ENCODE measurements around the gene ARPC1A.

ARPC1A gene

DNA sequence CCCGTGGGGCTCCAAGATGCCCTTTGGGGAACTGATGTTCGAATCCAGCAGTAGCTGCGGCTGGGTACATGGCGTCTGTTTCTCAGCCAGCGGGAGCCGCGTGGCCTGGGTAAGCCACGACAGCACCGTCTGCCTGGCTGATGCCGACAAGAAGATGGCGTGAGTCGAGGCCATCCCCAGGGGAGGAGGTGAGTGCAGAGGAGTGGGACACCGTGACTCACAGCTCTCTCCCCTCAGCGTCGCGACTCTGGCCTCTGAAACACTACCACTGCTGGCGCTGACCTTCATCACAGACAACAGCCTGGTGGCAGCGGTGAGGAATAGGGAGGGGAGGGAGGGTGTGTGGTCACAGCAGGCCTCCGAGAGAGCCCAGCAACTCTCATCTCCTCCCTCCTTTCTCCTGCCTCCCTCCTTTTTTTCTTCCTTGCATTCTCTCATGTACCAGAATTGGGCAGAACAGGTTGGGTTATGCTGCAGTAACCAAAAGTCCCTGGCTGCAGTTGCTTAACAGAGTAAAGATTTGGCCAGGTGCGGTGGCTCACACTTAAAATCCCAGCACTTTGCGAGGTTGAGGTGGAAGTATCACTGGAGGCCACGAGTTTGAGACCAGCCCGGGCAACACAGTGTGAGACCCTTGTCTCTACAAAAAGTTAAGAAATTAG, 65.4 kb downstream of the ARPC1A start:
- no peak for DNase-seq

DNA sequence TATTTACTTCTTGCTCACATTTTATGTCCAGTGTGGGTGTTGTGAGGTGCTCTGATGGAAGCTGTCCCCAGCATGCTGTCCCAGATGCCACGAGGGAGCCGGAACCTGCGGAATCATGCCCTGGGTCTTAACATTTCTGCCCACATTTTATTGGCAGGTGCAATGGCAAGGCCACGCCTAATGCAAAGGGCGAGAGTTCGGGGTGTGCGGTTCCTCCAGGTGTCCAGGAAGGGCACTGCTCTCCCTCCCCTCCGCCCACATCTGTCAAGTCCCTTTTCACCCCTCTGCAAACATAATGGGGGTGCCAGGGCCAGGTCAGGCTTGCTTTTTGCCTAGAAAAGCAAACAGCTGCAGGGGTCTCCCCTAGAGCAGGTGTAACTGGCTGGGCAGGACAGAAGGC, 66.3 kb downstream of the ARPC1A start:
- no peak for DNase-seq

DNA sequence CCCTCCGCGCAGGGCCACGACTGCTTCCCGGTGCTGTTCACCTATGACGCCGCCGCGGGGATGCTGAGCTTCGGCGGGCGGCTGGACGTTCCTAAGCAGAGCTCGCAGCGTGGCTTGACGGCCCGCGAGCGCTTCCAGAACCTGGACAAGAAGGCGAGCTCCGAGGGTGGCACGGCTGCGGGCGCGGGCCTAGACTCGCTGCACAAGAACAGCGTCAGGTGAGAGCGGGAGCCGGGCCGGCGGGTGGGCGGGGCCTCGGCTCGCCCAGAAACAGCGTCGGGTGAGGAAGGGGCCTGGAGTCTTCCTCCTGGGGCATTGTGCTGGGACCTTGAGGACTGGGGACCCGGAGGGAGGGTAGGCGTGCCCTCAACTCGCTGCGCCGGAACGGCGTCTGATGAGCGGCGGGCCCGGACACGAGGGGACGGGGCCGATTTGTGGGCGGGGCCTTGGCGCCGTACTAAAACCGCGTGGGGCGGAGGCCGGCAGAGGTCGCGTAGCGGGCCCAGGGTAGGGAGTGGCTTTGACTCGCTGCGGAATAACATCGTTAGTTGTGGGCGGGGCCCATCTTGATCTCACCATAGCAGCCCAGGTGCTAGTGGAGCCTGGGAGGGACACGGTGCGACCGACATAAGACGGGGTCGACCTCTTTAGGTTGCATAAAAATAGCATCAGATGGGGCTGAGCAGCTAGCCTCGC, 67.1 kb downstream of the ARPC1A start:
- DNase-seq: peak in 3 of 14 donors; percentile 14 to 69 (median 19)

DNA sequence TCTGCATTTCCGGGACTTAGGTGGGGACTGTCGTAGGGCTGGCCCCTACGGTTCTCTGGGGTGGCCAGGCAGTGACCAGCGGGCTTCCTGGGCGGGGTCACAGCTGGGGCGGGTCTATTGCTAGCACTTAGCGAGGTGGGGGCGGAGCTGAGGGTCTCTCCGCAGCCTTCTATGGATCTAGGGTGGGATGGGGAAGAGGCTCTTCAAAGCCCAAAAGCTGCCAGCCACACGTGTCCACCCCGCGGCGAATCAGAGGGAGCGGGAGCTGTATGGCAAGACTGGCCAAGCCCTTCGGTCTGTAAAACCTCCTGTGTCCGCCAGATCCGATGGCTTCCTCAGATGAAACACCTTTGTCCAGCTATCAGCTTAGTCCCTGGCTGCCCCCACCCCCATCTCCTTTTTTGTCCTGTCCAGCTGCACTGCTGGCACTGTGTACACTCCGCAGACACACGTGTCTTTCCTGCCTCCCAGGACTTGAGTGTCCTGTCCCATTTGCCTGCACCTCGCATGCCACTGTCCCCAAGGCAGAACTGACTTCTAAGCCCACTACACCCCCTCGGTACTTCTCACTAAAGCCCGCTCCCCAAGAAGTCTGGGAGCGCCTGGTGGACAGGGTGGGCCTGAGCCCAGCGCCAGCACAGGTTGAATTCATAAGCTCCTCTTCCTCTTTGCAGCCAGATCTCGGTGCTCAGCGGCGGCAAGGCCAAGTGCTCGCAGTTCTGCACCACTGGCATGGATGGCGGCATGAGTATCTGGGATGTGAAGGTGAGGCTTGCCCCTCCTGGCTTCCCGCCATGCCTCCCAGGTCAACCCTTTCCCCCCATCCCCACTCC, 67.9 kb downstream of the ARPC1A start:
- DNase-seq: peak in 2 of 14 donors; percentile 5 to 58

DNA sequence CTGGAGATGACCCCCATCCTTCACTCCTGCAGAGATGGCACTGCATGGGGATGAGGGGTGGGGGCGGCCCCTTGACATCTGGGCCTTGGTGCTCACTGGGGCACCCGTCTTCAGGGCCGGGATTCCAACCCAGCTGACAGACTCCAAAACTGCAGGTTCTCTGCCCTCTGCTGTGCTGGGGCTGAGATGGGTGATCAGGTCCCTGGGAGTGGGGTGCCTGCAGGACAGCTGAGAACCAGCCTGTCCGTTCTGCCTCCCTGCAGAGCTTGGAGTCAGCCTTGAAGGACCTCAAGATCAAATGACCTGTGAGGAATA, 68.4 kb downstream of the ARPC1A start:
- no peak for DNase-seq

DNA sequence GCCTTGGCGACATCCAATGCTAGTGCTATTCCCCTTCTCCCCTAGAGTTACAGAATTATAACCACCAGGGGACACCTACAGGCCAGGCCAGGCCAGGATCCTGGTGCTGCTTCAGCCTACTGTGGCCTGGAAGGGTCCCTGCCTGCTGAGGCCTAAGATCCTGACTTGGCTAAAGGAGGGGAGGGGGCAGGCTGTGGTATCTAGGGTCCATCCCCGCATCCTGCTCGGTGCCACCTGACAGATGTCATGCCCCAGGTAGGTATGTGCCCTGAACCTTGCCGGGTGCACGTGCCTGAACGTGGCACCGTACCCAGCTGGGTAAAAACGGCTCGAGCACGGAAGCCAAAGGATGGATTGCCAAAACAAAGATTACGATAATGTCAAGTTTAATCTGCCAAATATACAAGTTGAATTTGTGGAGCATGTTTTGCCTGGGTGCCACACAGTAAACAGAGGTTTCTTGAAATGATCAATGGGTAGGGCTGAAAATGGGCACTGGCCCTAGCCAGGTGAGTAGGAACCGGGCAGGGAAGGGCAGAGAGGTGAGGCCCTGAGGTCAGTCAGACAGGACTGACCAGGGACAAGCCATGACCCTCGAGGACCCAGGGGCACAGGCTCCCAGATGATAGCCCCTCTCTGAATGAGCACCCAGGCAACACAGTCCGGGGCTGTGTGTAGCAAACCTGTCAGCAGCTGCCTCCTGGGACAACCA, 70.1 kb downstream of the ARPC1A start:
- no peak for DNase-seq

DNA sequence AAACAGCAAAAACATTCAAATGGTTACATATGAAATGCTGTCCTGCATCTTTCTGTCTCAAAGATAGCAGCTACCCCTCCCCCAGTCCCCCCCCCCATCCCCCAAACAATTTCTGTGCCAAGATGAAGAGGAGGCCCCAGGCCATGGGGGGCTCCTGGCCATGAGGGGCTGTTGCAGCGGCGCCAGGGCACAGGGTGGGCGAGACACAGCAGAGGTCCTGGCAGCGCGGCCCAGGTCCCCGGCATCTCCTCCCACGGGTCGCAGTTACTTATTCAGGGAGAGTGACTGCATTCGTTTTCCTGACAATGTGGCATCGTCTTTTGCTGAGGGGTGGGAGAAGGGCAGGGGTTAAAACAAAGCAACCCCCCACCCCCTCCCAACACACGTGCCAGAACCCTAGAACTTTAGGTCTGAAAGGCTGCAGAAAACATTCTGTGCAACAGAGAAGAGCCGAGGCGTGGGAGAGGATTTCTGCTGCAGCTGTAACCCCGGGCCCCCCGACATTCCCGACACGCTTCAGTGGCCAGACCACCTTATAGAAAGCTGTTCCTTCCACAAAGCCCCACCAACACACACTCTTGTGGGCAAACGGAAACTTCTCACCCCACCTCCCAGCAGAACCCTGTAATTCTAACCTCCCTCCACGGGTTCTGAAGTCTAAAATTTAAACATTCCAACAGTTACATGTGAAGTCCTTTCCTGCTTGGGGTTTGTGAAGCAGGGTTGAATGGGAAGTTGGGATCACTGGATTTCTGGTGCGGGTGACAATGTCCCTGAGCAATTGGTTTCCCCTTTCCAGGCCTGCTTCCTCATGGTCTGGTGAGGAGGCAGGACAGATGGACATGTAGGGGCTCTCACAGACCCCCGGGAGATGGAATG, 71.0 kb downstream of the ARPC1A start:
- DNase-seq: no peak

DNA sequence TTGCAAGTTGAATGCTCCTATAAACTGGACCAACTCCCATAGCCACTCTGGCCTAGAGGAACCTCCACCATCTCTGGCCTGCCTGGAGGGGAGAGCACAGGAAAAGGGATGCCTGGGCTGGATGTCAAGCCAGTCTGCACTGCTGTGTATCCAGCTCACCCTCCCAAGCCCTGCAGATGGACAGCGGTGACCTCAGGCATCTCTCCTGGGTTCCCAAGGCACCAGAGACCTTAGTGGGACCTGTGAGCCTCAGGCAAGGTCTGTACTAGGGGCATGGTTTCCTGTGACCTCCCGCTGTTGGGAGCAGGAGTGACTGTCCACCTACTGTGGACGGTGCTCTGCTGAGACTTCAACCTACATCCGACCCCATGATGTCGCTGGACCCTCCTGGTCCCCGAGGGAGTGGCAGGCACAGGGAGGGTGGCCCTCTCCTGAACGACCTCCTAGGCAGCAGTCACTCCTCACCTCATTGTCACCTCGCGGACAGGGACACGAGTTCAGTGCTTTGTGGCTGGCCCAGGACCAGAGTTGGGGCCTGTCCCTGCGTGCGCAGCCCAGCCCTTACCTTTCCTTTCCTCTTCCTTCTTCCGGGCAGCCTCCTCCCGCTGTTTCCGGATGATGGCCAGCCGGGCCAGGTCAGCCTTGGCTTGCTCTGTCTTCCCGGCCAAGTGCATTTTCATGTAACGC, 71.7 kb downstream of the ARPC1A start:
- DNase-seq: no peak

DNA sequence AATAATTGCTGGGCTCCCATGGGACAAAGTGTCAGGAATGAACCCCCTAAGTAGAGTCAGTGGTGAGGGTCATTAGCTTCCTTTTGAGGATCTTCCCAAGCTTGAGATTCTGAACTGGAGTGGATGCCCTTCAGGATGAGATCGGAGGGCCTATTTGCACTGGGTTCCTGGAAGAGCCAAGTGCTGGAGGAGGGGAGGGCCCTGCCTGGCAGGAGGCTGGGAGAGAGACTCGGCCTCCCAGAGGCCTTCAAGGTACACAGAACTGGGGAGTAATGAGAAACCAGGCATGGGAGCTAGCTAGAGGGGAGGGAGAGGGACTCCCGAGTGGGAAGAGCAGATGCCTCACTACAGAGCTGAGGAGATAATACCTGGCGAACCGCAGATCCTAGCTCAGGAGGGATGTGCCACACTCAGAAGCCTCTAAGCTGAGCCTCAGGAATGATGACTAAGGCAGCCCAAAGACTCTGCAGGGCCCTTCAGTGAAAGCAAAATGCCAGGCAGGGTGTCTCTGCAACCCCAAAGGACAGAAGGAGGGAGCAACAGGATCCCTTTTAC, 73.3 kb downstream of the ARPC1A start:
- DNase-seq: no peak

DNA sequence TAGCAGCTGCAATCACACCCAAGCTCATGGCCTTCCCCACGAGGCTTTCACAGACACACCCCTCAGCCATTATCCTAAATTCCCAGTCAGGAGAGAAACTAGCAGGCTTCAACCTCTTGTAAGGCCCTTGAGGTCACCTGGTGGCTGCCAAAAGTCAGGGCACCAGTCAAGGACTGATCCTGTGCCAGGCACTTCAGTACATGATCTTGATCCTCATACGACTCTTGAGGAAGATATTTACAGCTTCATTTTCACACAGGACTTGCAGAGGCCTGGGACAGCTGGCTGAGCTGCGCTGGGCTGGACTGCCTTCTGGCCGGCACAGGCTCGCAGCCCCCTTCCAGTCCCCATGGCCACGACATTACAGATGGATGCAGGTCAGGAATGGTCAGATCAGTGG, 73.9 kb downstream of the ARPC1A start:
- DNase-seq: no peak

DNA sequence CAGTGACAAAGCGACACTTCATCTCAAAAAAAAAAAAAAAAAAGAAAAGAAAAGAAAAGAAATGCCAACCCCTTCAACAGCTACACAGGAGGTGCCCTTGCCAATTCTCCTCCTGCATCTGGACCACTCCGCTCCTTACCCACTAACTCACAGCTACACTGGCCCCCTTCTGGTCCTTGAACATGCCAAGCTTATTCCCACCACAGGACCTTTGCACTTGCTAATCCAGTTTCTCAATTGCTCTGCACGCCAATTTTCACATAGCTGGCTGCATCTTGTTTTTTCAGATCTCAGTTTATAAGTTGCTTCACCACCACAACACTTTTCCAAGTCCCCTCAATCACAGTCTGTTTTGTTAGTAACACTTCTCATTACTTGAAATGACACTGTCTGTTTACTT, 77.2 kb downstream of the ARPC1A start:
- DNase-seq: no peak

DNA sequence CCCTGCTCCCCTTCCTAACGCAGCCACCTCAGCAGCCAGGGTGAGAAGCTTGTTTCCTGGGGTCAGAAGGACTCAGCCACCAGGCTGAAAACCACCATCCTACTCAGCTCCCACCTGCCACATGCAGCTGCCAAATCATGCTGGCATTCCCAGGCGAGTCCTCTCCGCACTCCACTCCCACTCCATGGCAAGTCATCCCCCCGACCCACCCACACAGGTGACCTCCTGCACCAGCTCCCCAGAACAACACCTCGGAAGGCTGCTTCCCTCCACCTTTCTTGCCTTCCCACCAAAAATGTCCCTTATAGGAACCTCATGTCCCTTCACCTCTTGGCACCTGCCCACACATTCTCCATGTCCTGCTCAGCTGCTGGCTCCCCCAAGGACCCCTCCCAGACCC, 78.1 kb downstream of the ARPC1A start:
- no peak for DNase-seq

DNA sequence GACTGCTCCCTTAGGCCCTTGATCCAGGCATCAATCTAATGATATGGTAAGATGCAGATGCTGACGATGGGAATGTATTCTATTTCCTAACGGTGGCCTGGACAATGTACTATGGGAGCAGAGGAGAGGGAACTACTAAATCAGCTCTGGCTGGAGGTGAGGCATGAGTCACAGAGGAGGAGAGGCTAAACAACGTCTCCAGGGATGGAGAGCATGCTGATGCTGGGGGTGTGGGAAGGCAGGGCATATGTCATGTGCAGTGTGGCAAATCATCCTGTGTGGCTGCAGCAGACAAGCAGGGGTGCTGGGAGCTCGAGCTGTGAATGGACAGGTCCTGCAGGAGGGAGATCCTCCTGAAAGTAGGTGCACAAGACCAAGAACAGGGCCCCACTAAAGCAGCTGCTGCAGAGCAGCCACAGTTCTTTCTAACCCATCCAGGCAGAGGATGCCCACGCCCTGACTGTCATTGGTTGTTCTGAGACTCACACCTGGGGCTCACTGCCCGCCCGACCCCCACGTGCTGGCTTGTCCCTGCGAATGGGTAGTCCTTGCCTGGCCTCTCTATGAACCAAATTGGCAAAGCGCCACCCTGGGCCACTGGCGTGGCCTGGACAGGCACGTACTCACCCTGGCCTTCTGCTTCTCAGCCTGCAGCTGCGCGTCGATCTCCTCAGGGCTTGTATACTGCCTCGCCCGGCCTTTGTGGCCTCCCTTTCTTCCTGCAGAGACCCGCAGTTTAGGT, 78.7 kb downstream of the ARPC1A start:
- DNase-seq: no peak

DNA sequence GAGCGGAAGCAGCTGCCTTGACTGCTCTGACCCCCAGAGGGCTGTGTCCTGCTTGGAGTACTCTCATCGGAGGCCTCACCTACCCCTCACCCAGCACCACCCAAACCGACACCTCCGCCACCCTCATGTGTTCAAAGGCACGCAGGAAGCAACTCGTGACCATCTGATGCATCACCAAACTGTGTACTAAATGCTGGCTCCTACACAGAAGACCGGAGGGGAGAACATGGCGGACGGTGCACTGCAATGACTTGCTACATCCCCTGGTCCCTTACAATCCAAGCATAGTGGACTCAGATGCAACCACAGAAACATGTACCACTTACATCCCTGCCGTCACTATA, 79.3 kb downstream of the ARPC1A start:
- no peak for DNase-seq

DNA sequence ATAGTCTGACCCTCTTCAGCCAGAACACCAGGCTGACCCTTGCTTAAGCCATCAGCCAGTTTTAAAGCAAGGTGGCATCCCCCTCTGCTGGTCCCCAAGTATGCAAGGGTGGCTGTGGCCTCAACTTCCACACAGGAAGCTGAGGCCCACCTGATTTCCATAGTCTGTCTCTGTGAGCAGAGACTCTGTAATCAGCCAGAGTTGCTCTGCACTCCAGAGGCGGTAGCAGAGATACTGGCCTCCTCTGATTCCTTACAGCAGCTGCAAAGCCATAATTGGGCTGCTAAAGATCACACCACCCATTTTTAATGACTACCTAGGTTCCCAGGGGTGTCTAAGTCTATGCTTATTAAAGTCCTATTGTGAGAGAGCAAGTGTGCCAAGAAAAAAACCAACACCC, 80.9 kb downstream of the ARPC1A start:
- no peak for DNase-seq

DNA sequence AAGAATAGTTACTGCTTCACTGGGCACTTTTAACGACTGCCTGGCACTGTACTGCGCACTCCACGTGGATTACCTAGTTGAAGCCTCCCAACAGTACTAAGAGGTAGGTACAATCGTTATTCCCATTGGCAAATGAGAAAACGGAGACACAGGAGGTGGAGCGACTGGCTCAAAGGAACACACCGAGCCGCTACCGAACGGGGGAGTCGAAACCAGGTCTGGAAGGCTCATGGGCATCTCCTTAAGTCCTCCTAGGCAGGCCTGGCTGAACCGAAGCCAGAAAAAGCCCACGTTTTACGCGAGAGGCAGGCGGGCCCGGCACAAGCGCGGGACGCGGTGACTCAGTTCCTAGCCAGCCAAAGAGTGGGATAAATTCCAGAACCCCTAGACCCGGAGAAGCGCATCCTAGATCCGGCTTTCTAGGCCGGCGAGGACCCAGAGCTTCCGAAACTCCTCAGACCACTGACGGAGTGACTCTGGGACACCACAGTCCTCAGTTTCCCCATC, 82.2 kb downstream of the ARPC1A start:
- peak in 3 of 14 donors; percentile 27 to 60 (median 45) for DNase-seq

DNA sequence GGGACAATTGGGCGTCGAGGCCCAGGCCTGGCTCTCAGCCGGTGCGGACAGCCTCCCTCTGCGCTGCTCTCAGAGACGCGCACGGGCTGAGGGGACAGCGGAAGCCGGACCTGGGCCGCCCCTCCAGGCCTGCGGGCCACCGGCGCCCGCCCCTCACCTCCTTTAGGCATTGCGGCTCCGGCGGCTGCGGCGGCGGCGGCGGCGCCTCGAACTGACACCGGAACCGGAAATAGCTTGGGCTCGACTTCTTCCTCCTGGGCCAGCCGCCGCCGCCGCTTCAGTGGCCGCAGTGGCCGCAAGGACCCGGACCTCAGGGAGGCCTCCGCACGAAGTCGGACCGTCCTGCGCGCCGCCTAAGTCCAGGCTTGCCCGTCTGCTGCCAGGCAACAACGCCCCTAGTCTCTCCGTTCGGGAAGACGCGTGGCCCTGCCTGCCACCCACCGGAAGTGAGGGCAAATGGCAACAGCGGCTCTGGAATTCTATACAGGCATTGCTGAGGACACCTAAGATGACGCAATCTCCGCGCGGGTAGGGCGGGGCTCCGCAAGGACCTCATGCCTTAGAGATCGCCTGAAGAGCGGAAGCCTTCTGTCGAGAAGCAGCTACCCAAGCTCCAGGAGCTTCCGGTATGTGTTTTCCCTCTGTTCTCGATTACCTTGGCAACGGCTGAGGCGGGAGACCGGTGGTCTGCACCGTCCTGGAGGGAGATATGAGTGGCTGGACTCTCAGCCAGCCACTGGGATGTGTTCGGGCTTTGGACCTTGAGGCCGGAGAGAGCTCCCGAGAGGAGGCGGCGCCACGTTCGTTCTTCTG, 82.9 kb downstream of the ARPC1A start, which contains the start of the genes BUD31 and PDAP1:
BUD31 (plus strand) TSS at position 591 of the 813 bp plus-strand sequence. CDS start 2,124 bp downstream, outside the sequence.
PDAP1 (minus strand) TSS at position 219 of the 813 bp plus-strand sequence; CDS start at position 170, 49 bp downstream.
- peak; percentile 67 to 100 (median 94) for DNase-seq

DNA sequence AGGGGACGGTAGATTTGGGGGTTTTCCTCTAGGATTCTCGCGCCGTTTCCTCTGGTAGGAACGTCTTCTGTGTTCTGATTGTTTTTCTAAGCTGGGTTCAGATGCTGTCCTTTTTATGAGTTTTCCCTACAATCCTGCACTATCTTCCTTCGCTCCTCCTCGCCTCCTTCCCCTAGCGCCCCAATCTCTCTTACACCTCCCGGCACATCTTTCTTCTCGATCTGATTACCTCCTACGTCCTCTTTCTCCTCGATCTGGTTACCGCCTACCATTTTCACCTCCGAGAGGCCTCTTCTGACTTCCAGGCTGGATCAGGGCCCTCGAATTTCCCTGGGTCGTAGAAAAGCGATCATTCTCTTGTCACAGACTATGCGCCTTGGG, 83.5 kb downstream of the ARPC1A start:
- peak in 1 of 14 donors; percentile 45 for DNase-seq

DNA sequence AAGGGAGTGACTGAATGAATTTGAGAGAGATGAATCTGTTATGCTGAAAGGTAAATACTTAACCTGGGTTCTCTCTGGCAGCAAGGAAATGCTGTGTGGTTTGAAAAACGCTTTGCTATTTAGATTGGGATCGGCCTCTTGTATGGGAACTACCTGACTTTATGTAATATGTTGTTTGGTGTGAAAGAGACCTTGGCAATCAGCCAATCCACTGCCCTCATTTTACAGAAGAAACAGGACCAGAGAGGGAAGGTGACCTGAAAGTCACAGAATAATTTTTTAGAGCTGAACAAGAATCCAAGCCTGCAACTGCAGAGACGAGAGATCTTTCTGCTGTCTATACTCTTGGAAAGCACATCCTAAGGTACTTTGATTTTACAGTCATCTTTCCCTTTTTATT, 84.1 kb downstream of the ARPC1A start:
- DNase-seq: no peak
